Neural progenitor cell (in vitro differentiated cells): ENCODE measurements around the gene TSEN54. TPM values are rescaled to one million over a fixed set of nuclear protein-coding genes. Genes with fewer than 3 reads are reported as not detected.
A peak's percentile ranks its signal among the peaks of the same experiment; 100 is the strongest.

ENCODE experiments used
- DNase-seq: peaks from one replicate; pipeline ENCODE4 v3.0.0-alpha.2; 2016; ENCODE audit warnings: low spot score
- H2AFZ ChIP-seq: fragments of 200-600 bp; sonication (generic); replicated peaks from 2 replicates; pipeline ENCODE4 v1.6.1; 2016; ENCODE audit warnings: antibody characterized with exemption
- H3F3A ChIP-seq: fragments of 200-600 bp; sonication (generic); 2 replicates; pipeline ENCODE4 v1.6.1; 2016; ENCODE audit warnings: antibody characterized with exemption, low read depth
- H3K27ac ChIP-seq: fragments of 200-600 bp; sonication (generic); 2 replicates; pipeline ENCODE4 v1.5.1; 2016; ENCODE audit warnings: mild to moderate bottlenecking
- H3K27me3 ChIP-seq: fragments of 200-600 bp; sonication (generic); 2 replicates; pipeline ENCODE4 v1.6.1; 2016; ENCODE audit warnings: mild to moderate bottlenecking, moderate library complexity
- H3K36me3 ChIP-seq: fragments of 200-600 bp; sonication (generic); 2 replicates; pipeline ENCODE4 v1.5.1; 2016
- H3K4me1 ChIP-seq: fragments of 200-600 bp; sonication (generic); 2 replicates; pipeline ENCODE4 v1.6.1; 2016; ENCODE audit warnings: mixed run types
- H3K4me2 ChIP-seq: fragments of 200-600 bp; sonication (generic); 2 replicates; pipeline ENCODE4 v1.6.1; 2016
- H3K4me3 ChIP-seq: fragments of 200-600 bp; sonication (generic); 2 replicates; pipeline ENCODE4 v1.5.1; 2016
- H3K79me2 ChIP-seq: fragments of 200-600 bp; sonication (generic); 2 replicates; pipeline ENCODE4 v1.6.1; 2016; ENCODE audit warnings: low read depth
- H3K9ac ChIP-seq: fragments of 200-600 bp; sonication (generic); 2 replicates; pipeline ENCODE4 v1.6.1; 2016
- H3K9me3 ChIP-seq: fragments of 200-600 bp; sonication (generic); 2 replicates; pipeline ENCODE4 v1.5.1; 2016; ENCODE audit warnings: low read depth
- H4K20me1 ChIP-seq: fragments of 200-600 bp; sonication (generic); 2 replicates; pipeline ENCODE4 v1.6.1; 2016; ENCODE audit warnings: low read depth
- H3K27ac Mint-ChIP-seq: 3 replicates; pipeline ENCODE4 v1.8.0; 2021; ENCODE audit warnings: mixed read lengths
- H3K27me3 Mint-ChIP-seq: 2 replicates; pipeline ENCODE4 v1.8.0; 2022; ENCODE audit warnings: low read depth, mild to moderate bottlenecking, inconsistent platforms, moderate library complexity, mixed read lengths; ENCODE audit not compliant: insufficient read depth
- H3K36me3 Mint-ChIP-seq: 3 replicates; pipeline ENCODE4 v1.8.0; 2021; ENCODE audit warnings: mixed read lengths
- H3K4me1 Mint-ChIP-seq: 3 replicates; pipeline ENCODE4 v1.8.0; 2021; ENCODE audit warnings: mixed read lengths
- H3K4me3 Mint-ChIP-seq: 3 replicates; pipeline ENCODE4 v1.8.0; 2021; ENCODE audit warnings: mild to moderate bottlenecking, moderate library complexity, mixed read lengths
- H3K9me3 Mint-ChIP-seq: 3 replicates; pipeline ENCODE4 v1.8.0; 2020; ENCODE audit warnings: mixed read lengths
- EZH2 ChIP-seq: fragments of 200-600 bp; sonication (generic); IDR thresholded peaks from 2 replicates; pipeline ENCODE4 v1.6.1; 2017; ENCODE audit warnings: antibody characterized with exemption, mild to moderate bottlenecking, moderate library complexity
- EZH2phosphoT487 ChIP-seq: fragments of 200-600 bp; sonication (generic); IDR thresholded peaks from 2 replicates; pipeline ENCODE4 v1.6.1; 2017; ENCODE audit warnings: antibody characterized with exemption
- total RNA-seq: library from RNA; depleted of rRNA; stranded (reverse); fragments of >200 nt; gene quantifications from 2 replicates; pipeline ENCODE4 v1.2.3, GENCODE V29; 2015; ENCODE audit warnings: low replicate concordance
- TF ChIP-seq, protein P1 (sequence below): fragments of 200-600 bp; sonication (generic); IDR thresholded peaks from 2 replicates; pipeline ENCODE4 v1.5.1; 2017; ENCODE audit warnings: antibody characterized with exemption, mild to moderate bottlenecking

TSEN54 gene
- total RNA-seq, 1 donor from 2014 or later: 20.5 TPM

GRCh38 chr17:75478508-75478907 is 37.8 kb upstream of the TSEN54 start:
- peak overlapping the region; percentile 53 for H3K4me3 Mint-ChIP-seq
- Histone ChIP-seq H3K4me1 (peaks cover 53% of the 10 kb centered on the region), H3K9ac (no peak overlapping the region), H3F3A (peaks cover 37% of the 10 kb centered on the region), H3K79me2 (peaks cover 23% of the 10 kb centered on the region), H3K9me3 (no peaks in the 10 kb centered on the region), H3K27ac (peak overlapping the region; percentile 92), H3K36me3 (no peaks in the 10 kb centered on the region), H3K27me3 (no peaks in the 10 kb centered on the region), H4K20me1 (peaks cover 29% of the 10 kb centered on the region), H3K4me3 (peak overlapping the region; percentile 3), H2AFZ (no peak overlapping the region), H3K4me2 (peak overlapping the region; percentile 56)
- peaks cover 3% of the 10 kb centered on the region for H3K36me3 Mint-ChIP-seq
- peaks cover 73% of the 10 kb centered on the region for H3K4me1 Mint-ChIP-seq
- peaks cover 8% of the 10 kb centered on the region for H3K27me3 Mint-ChIP-seq
- peak overlapping the region; percentile 83 for H3K27ac Mint-ChIP-seq
- TF ChIP-seq EZH2: no peak
- DNase-seq: peak; percentile 66
- no peaks in the 10 kb centered on the region for H3K9me3 Mint-ChIP-seq

GRCh38 chr17:75480281-75480680 is 36.0 kb upstream of the TSEN54 start:
- Histone ChIP-seq H3K27me3 (no peaks in the 10 kb centered on the region), H3K4me1 (peaks cover 47% of the 10 kb centered on the region), H3K4me3 (no peak overlapping the region), H3K9me3 (no peaks in the 10 kb centered on the region), H3K9ac (no peak overlapping the region), H3F3A (peaks cover 37% of the 10 kb centered on the region), H3K36me3 (no peaks in the 10 kb centered on the region), H3K27ac (no peak overlapping the region), H2AFZ (no peak overlapping the region), H3K79me2 (peaks cover 32% of the 10 kb centered on the region), H3K4me2 (peak overlapping the region; percentile 12), H4K20me1 (peaks cover 28% of the 10 kb centered on the region)
- DNase-seq: no peak
- Mint-ChIP-seq H3K27me3 (peaks cover 10% of the 10 kb centered on the region), H3K9me3 (no peaks in the 10 kb centered on the region), H3K4me3 (no peak overlapping the region), H3K36me3 (peaks cover 3% of the 10 kb centered on the region), H3K4me1 (peaks cover 63% of the 10 kb centered on the region), H3K27ac (peak overlapping the region; percentile 63)
- TF ChIP-seq, protein P1, sequence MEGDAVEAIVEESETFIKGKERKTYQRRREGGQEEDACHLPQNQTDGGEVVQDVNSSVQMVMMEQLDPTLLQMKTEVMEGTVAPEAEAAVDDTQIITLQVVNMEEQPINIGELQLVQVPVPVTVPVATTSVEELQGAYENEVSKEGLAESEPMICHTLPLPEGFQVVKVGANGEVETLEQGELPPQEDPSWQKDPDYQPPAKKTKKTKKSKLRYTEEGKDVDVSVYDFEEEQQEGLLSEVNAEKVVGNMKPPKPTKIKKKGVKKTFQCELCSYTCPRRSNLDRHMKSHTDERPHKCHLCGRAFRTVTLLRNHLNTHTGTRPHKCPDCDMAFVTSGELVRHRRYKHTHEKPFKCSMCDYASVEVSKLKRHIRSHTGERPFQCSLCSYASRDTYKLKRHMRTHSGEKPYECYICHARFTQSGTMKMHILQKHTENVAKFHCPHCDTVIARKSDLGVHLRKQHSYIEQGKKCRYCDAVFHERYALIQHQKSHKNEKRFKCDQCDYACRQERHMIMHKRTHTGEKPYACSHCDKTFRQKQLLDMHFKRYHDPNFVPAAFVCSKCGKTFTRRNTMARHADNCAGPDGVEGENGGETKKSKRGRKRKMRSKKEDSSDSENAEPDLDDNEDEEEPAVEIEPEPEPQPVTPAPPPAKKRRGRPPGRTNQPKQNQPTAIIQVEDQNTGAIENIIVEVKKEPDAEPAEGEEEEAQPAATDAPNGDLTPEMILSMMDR: no peak
- TF ChIP-seq EZH2 (no peak), EZH2phosphoT487 (no peak)

- H3K36me3 Mint-ChIP-seq: peaks cover 4% of the 10 kb centered on the region
- peaks cover 51% of the 10 kb centered on the region for H3K4me1 Mint-ChIP-seq
- Histone ChIP-seq H3K4me1 (peaks cover 39% of the 10 kb centered on the region), H3K4me3 (no peak overlapping the region), H4K20me1 (peaks cover 25% of the 10 kb centered on the region), H3K36me3 (no peaks in the 10 kb centered on the region), H3K79me2 (peaks cover 32% of the 10 kb centered on the region), H2AFZ (no peak overlapping the region), H3K27me3 (no peaks in the 10 kb centered on the region), H3F3A (peaks cover 37% of the 10 kb centered on the region), H3K9ac (peak overlapping the region; percentile 12), H3K4me2 (peak overlapping the region; percentile 51), H3K27ac (peak overlapping the region; percentile 77), H3K9me3 (no peaks in the 10 kb centered on the region)
- TF ChIP-seq EZH2 (no peak), EZH2phosphoT487 (no peak)
- TF ChIP-seq, protein P1: no peak
- DNase-seq: peak; percentile 72
- no peak overlapping the region for H3K4me3 Mint-ChIP-seq
- H3K9me3 Mint-ChIP-seq: no peaks in the 10 kb centered on the region
- H3K27me3 Mint-ChIP-seq: peaks cover 12% of the 10 kb centered on the region
- H3K27ac Mint-ChIP-seq: no peak overlapping the region
Observed at GRCh38 chr17:75481194-75482068, 34.9 kb upstream of the TSEN54 start.
